ENCODE data around the gene HTR3D. TPM values are rescaled to one million over a fixed set of nuclear protein-coding genes. Genes with fewer than 3 reads are reported as not detected.
"Not testable (repeated sequence)": the region's sequence is repeated elsewhere in the genome, so short reads cannot be mapped to it uniquely, and the experiment has no call there.

HTR3D gene
- total RNA-seq, 1 experiment from 2014 or later: not detected

GRCh38 chr3:184067573-184068055, 36.1 kb downstream of the HTR3D start (continued):
- no peak for TF ChIP-seq ZBTB33 (IDR thresholded peaks at IDR 0.05; ENCODE audit: extremely low read depth, insufficient replicate concordance, low read length)
- no peak for TF ChIP-seq CBX3 (IDR thresholded peaks at IDR 0.05; ENCODE audit: low read depth)

- no peak for ATAC-seq
- RAD21 ChIA-PET (ENCODE audit: low non-redundant PET in 1 of 2, low total read pairs in 2 of 2, uncharacterized antibody in 2 of 2, unreplicated experiment in 2 of 2): no interaction called here
These were observed 36.8 kb downstream of the HTR3D start for GRCh38 chr3:184068344-184068743.

GRCh38 chr3:184071142-184071541, 39.6 kb downstream of the HTR3D start:
- H3K27me3 ChIP-seq (ENCODE audit: insufficient read depth, low read length); intact Hi-C loops (cut with micrococcal nuclease); RAD21 ChIA-PET (ENCODE audit: low non-redundant PET in 1 of 2, low total read pairs in 2 of 2, uncharacterized antibody in 2 of 2, unreplicated experiment in 2 of 2); BruUV-seq (replicated peaks); H3K27ac ChIP-seq (ENCODE audit: low read depth, low read length); H3K4me3 ChIP-seq (replicated peaks in 1 of 2; ENCODE audit: low read depth in 1 of 2, low read length in 2 of 2); H4K20me1 ChIP-seq (ENCODE audit: insufficient read depth); H3K9me2 ChIP-seq (ENCODE audit: insufficient read depth); DNase-seq (ENCODE audit: low read depth, low spot score); POLR2A ChIA-PET; H3K4me2 ChIP-seq (ENCODE audit: low read length); H3K79me2 ChIP-seq (ENCODE audit: insufficient read depth, low read length); CTCF ChIA-PET; ATAC-seq; H3K36me3 ChIP-seq (ENCODE audit: control insufficient read depth in 1 of 2, insufficient read depth in 2 of 2, low read length in 2 of 2); H3K4me1 ChIP-seq (ENCODE audit: control insufficient read depth in 1 of 2, insufficient read depth in 2 of 2, low read length in 2 of 2); H3K9me3 ChIP-seq (ENCODE audit: control insufficient read depth in 1 of 2, insufficient read depth in 1 of 2, low read depth in 1 of 2, low read length in 2 of 2); H3K9ac ChIP-seq (ENCODE audit: low read length); H2AFZ ChIP-seq (ENCODE audit: low read depth, low read length, poor library complexity, severe bottlenecking): not testable (repeated sequence)

More at GRCh38 chr3:184068344-184068743, 36.8 kb downstream of the HTR3D start:
- H3K9me3 ChIP-seq (ENCODE audit: control insufficient read depth in 1 of 2, insufficient read depth in 1 of 2, low read depth in 1 of 2, low read length in 2 of 2): no peaks in the 10 kb centered on the region
- ChIA-PET CTCF (no interaction called here), POLR2A (no interaction called here)
- intact Hi-C loops (cut with micrococcal nuclease): no loop called here
- H3K4me2 ChIP-seq (ENCODE audit: low read length): no peak overlapping the region
- no peaks in the 10 kb centered on the region for H3K9me2 ChIP-seq (ENCODE audit: insufficient read depth)
- no peak for DNase-seq (ENCODE audit: low read depth, low spot score)
- no peaks in the 10 kb centered on the region for H3K4me1 ChIP-seq (ENCODE audit: control insufficient read depth in 1 of 2, insufficient read depth in 2 of 2, low read length in 2 of 2)
- H3K27me3 ChIP-seq (ENCODE audit: insufficient read depth, low read length): no peaks in the 10 kb centered on the region
- H3K79me2 ChIP-seq (ENCODE audit: insufficient read depth, low read length): no peaks in the 10 kb centered on the region
- H3K9ac ChIP-seq (ENCODE audit: low read length): no peak overlapping the region
- no TSS peak for BruUV-seq (replicated peaks)
- no peaks in the 10 kb centered on the region for H3K36me3 ChIP-seq (ENCODE audit: control insufficient read depth in 1 of 2, insufficient read depth in 2 of 2, low read length in 2 of 2)
- TF ChIP-seq ZFX (IDR thresholded peaks at IDR 0.05): no peak
- TF ChIP-seq MAX (IDR thresholded peaks at IDR 0.05): no peak
- no peak for TF ChIP-seq EZH2 (IDR thresholded peaks at IDR 0.05)
- no peak for TF ChIP-seq FOSL1 (IDR thresholded peaks at IDR 0.05; ENCODE audit: low read depth)
- no peak for TF ChIP-seq YY1 (IDR thresholded peaks at IDR 0.05; ENCODE audit: extremely low read depth, insufficient replicate concordance, low read depth, low read length)
- no peak overlapping the region for H2AFZ ChIP-seq (ENCODE audit: low read depth, low read length, poor library complexity, severe bottlenecking)
- H3K4me3 ChIP-seq (replicated peaks in 1 of 2; ENCODE audit: low read depth in 1 of 2, low read length in 2 of 2): no peak overlapping the region
- no peak overlapping the region for H3K27ac ChIP-seq (ENCODE audit: low read depth, low read length)
- no peaks in the 10 kb centered on the region for H4K20me1 ChIP-seq (ENCODE audit: insufficient read depth)

Measured in HCT116 (cell line).